ENCODE data around the gene KCNG2. TPM values are rescaled to one million over a fixed set of nuclear protein-coding genes. Genes with fewer than 3 reads are reported as not detected.
A peak's percentile ranks its signal among the peaks of the same experiment; 100 is the strongest.

KCNG2 gene
- total RNA-seq, 1 donor from 2014 or later: not detected

DNA sequence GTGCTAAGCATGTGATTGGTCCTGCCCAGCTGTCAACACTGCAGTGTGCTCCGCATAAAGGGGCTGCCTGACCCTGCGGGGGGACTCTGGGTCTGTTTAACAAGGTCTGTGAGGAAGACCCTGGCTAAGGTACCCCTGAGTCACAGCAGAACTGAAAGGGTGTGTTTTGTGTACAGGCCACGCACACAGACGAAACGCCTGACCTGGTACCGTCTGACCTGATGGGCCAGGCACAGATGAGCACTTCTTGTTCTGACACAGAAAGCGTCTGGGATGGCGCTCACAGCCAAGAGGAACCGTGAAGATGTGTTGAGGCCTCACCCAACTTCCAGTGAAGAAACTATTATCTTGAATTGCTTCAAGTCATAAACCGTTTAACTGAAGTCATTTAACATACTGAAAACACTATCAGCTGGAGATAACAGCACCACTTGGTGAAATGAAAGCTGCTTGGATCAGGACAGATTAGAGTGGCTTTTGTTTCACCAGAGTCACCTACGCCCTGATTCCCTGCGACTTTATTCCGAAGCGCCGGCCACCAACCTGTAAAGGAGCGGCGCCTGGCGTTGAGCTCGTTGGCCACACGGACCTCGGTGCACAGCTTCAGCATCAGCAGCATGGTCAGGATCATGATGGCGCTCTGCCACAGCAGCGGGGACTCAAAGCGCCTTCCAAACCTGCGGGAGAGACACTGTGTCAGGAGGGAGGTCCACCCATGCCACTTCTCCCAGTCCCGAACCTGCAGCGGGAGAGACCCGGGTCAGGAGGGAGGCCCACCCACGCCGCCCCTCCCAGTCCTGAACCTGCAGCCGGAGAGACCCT lies 145.3 kb downstream of the KCNG2 start:
- DNase-seq: no peak

DNA sequence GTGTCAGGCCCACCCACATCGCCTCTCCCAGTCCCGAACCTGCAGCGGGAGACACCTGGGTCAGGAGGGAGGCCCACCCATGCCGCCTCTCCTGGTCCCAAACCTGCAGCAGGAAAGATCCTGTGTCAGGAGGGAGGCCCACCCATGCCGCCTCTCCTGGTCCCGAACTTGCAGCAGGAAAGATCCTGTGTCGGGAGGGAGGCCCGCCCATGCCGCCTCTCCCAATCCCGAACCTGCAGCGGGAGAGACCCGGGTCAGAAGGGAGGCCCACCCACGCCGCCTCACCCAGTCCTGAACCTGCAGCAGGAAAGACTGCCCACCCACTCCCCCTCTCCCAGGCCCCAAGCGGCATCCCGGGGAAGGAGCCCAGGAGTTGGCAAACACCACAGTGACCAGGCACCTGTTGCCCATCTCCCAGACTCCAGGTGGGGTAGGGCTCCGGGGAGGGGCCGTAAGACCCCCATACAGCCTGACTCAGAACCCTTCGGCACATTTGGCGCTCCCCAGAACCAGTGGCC lies 145.9 kb downstream of the KCNG2 start:
- no peak for DNase-seq

DNA sequence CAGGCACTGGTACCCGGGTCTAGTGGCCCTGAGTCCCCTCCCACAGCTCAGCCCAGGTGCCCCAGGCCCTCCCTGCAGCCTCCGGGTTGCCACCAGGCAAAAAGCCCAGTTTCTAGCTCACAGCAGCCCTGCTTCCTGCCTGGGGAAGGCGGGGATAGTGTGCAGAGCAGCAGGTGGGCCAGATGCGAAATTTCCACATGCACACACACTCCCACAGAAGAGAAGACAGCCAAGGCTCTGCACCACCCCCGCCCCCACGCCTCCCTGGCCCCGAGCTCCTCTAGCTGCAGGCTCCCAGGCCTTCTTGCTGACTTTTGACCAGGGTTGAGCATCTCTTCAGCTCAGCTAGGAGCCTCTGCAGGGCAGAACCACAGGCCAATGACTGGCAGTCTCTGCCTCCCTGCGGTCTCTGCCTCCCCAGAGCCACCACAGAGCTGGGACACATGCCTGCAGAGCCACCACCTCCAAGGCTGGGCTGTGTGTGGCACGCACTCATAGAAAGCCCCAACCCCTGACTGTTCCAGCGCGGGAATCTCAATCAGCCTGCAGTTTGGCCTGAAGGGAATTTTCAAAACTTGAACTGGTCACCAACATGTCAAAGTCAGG lies 146.5 kb downstream of the KCNG2 start:
- peak; percentile 32 for DNase-seq

DNA sequence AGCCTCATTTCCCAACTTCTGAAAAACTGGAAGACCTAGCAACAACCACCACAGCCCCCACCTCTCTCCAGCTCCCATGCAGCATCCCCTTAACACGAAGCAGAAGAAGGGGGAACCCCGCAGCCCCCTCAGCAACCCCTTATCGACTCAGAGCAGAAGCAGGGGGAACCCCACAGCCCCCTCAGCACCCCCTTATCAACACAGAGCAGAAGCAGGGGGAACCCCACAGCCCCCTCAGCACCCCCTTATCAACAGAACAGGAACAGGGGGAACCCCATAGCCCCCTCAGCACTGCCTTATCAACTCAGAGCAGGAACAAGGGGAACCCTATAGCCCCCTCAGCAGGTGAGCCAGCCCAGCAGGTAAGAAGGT lies 147.0 kb downstream of the KCNG2 start:
- no peak for DNase-seq

DNA sequence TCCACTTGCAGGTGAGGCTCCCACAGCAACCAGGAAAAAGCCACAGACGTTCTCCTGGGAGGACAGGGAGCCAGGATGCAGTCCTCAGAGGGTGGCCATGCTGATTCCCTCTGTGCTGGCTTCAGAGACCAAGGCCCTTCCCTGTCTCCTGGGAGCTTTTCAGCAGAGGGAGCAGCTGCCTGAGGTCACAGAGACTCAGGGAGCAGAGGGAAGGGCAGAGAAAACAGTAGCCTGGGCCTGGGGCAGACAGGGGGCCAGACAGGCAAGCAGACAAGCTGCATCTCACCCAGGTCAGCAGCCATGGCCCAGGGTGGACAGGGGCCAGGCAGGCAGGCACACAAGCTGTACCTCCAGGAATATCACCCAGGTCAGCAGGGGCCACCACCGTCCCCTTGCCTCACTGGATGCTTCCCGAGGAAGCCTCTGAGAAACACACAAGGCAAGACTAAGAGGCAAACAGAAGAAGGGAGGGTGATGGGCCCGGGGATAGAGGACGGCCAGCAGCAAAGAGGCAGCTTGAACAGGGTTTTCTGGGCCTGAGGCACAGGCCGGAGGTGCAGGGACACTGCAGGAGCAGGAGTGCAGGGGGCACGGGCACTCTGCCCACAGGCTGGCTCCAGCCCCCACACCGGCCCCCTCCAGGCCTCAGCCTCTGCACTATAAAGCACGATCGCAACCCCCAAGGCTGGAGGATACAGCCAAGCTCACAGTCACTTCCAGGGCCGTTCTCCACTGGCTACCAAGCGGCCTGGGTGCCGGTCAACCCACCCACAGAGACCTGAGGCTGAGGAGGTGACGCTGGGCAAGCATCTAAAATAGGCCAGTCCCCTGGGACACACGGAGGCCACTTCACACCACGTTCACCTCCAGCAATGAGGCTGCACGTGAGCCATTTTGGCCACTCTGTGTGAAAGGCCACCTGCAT lies 147.6 kb downstream of the KCNG2 start:
- DNase-seq: no peak

DNA sequence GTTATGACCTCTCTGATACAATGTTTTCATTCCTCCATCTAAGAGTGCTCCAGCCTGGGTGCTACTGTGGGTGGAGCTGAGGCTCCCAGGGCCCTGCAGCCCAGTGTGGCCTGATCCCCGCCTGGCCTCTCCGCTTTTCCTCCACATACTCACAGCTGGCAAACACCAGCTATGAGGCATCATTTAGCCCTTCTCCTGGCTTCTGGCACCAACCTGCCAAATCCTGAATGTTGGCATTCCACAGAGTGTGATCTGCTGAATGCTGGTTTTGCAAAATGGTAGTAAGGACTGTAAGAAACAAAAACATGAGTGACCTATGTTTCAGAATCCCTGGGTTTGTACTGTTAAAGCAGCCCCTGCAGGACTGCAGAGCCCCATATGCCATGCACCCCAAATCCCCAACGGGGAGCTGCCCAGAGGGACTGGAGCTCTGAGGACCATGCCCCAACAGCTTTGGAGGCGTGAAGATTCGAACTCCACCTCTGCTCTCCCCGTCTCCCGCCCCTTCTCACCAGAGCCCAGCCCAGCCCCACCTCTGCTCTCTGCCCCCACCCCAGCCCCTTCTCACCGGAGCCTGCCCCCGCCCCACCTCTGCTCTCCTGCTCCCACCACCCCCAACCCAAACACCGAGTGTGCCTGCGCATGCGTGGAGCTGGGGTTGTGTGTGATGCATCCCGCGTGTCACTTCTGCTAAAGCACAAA lies 149.5 kb downstream of the KCNG2 start:
- no peak for DNase-seq

DNA sequence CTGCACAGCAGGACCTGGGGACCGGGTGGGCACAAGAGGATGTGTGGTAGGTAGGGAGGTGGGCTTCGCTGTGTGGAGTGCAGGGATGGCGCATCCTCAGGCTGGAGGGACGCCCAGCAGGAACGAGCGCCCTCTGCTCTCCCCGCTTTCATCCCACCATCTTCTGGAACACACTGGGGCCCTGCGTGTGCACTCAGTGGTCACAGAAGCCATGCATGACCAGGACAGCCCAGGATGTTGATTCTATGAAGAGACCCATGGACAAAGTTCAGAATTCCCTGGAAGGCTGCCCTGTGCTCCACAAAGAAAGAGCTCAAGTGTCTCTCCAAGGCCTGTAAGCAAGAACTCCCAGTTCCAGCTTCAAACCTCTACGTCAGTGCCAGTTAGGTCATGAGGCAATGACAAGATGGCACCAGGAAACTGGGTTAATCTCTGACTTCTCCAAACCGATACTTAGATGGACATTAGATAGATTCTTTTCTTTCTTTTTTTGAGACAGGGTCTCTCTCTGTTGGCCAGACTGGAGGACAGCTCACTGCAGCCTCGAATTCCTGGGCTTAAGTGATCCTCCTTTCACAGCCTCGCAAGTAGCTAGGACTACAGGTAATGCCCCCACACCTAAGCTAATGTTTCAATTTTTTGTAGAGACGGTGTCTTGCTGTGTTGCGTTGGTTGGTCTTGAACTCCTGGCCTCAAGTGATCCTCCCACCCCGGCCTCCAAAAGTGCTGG lies 150.3 kb downstream of the KCNG2 start:
- no peak for DNase-seq

DNA sequence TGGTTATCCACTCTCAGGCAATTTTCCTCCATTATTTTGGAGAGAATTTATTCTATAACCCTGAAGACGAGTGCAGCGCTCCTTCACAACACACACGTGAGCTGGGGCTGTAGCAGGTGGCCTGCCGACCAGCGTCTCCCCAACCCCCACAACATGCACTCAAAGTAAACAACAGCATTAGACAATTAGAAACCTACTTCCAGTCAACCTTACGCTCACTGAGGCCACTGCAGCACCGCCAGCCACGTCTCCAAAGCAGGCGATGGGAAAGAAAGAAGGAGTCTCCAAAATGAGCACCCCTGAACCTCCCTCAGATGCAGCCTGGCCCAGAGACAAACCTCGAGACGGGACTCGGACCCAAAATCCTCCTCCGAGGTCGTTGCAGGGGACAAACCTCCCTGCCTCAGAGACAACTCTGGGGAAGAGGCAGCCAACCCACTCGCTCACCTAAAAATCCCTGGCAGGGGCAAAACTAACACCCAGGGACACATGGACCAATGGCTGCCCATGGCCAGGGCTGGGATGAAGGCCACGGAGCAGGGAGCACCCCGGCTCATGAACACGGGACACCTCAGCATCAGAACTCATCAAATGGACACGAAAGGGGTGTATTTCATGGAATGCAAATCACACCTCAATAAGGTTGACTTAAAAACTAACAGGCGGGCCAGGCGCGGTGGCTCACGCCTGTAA lies 151.1 kb downstream of the KCNG2 start:
- no peak for DNase-seq

Other genes starting within 250 kb of the KCNG2 start
- gene CTDP1, start 118.1 kb upstream of the KCNG2 start, total RNA-seq: 18.4 TPM
- gene SLC66A2, start 153.7 kb downstream of the KCNG2 start, total RNA-seq: 29.0 TPM
- 2.9 TPM for gene HSBP1L1, start 166.7 kb downstream of the KCNG2 start, total RNA-seq
- gene TXNL4A, start 190.6 kb downstream of the KCNG2 start, total RNA-seq: 22.9 TPM
- gene RBFA, start 236.5 kb downstream of the KCNG2 start, total RNA-seq: 31.6 TPM